Hematopoietic multipotent progenitor cell treated with erythropoietin and hydrocortisone succinate and interleukin-3 and kit ligand, for 6 days (in vitro differentiated cells): ENCODE measurements around the gene BMPER.

ENCODE experiments used
- DNase-seq: peaks from one replicate; pipeline ENCODE4 v3.0.0-alpha.2; 2015

BMPER gene

GRCh38 chr7:34104992-34105391, 199.7 kb downstream of the BMPER start:
- DNase-seq: no peak

DNA sequence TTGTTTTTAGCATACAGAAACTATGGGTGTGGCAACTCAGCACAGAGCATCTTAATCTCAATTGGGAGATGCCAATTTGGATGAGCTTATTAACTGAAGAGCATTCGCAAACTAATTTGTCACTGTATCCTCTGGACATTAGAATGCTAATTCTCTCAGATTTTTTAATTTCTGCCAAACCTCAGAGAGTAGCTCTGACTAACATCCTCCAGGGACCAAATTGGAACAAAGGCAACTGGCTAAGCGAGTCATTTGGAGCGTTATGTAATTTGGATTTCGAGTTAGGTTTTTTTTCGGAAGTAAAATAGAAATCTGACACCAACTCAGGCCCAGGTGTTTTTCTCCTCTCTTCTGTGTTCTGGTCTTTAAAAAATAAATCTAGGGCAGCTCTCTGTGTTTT, 201.9 kb downstream of the BMPER start:
- DNase-seq: no peak

DNA sequence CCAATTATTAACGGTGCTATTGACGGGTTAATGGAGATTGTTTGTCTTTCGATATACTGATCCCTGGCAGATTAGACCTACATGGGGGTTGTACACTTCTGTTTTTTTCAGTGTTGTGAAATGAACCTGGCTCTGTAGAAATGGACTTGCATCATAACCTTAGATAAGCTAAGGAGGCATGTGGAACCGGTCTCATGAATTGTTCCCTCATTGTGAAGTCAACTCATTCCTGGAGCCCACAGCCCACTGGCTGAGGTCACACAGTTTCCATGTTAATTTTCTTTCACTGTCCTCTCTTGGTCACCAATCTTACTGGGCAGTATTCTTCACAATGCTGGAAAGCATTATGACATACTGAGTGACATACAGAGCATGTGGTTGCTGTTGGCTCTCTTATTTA, 202.8 kb downstream of the BMPER start:
- no peak for DNase-seq

DNA sequence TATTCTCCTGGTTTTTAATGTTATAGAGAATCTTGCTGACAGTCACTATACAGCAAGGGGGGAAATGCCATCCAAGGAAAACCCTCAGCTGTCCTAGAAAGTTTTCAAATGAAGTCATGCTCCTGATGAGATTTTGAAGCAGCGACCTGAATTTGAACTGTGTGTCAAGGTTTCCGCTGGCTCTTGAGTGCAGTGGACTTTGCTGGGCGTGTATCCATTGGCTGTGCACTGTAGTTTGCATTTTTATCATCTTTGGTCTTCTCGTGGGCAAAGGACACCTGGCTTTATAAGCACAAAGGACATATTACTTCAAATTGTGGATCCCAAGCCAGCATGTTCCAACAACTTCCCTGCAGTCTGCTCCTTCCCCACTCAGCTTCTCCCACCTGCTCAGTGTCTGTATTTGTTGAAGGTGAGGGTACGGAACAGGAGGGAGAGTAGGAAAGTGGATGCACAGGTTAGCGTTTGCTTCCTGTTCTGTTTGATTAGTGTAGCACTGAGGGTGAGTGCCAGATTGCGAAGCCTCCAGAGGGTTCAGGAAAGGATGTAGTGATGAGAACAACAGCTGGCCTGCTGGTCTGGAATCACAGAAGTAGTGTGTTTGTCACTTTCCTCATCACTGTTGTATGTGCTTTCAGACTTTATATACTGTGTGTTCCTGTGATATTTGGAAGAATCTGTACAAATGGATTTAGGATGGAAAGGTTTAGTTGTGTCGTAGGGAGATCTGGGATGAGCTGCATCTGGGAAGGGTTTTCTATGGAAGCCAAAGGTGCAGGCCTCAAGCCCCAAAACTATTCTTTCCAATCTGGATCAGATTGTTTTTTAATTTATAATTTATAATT, 204.8 kb downstream of the BMPER start:
- no peak for DNase-seq

DNA sequence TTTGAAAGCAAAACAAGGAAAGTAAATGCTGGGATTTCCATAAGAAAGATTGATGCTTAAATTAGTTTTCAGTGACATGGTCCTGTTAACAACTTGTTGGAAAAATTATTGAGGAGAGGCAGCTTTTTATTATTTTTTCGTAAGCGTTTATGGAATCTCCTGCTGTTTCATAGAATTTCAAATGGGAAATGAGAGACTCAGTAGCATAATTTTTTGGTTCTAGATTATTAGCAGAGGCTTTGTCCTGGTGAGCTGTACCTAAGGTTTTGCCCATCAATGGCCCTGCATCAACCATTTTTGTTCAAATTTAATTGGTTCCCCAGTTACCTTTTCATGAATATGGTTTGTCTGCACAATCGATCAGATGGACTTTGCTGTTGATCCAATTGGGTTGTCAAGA, 205.7 kb downstream of the BMPER start:
- DNase-seq: no peak

GRCh38 chr7:34115503-34115902, 210.2 kb downstream of the BMPER start:
- no peak for DNase-seq

DNA sequence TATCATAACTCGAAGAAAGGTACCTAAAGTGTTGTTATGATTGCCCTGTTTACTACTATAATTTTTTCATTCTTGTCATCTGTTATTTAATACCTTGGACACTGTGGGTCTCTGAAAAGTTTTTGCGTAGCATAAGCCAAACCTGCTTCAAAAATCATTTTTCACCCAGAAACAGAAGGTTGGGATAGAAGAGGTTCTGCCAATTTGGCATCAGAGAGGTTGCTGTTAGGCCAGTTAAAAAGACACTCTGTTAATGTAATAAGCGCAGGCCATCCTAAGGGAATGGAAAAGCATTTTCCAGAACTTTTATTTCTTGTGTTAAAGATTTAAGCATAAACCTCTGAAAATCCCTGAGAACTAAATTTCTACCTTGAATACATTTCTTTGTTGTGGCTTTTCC, 212.2 kb downstream of the BMPER start:
- DNase-seq: no peak

GRCh38 chr7:34121366-34121765, 216.0 kb downstream of the BMPER start:
- no peak for DNase-seq

DNA sequence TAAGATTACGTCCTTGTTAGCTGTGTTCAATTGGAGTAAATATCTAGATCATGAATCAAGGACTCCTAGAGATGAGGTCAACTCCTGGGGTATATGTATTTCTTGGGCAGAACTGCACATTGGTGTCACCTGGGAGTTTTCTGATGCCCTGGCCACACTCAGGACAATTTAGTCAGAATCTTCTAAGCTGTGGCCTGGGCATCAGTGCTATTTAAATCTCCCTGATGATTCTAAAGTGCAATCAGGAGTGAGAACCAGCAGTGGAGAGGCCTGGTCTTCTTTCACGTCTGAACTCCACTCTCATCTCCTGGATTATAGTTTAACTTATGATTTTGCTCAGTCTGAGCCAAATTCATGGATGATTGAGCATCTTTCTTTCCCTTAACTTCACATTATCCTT, 218.0 kb downstream of the BMPER start:
- no peak for DNase-seq

DNA sequence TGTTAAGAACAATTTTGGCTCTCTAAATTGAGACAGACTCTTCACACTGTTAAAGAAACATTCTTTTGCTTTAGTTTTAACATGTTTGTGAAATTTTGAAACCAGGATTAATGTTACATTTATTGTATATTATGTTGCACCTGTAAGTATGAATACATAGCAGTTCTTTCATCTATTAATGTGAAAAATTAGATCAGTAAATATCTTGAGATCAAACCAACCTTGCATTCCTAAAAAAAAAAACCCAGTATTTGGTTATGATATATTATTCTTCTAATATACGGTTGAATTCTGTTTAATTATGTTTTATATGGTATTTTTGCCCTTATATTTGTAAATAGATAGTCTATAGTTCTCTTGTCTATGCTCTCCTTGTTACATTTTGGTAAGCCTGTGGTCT, 219.4 kb downstream of the BMPER start:
- no peak for DNase-seq

- DNase-seq: no peak
These were observed 223.4 kb downstream of the BMPER start for GRCh38 chr7:34128762-34129161.

GRCh38 chr7:34130558-34131295, 225.4 kb downstream of the BMPER start:
- no peak for DNase-seq

DNA sequence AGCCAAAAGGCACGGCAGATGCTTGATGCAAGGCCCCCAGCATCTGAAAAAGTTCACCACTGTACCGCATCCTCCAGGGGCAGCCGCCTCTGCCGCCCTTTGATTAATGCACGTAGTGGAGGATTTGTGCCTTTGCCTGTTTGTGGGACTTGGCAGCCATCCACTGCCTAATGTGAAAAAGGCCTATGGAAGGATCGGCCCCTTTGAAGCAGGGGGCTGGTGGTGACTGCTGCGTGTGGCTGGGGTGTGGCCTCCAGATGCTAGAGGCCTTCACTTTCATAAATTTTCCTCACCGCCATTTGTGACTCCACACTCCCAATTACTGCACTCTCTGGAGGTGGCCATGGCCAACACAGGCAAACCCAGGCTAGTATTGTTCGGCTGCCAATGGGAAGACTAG, 226.0 kb downstream of the BMPER start:
- DNase-seq: no peak

DNA sequence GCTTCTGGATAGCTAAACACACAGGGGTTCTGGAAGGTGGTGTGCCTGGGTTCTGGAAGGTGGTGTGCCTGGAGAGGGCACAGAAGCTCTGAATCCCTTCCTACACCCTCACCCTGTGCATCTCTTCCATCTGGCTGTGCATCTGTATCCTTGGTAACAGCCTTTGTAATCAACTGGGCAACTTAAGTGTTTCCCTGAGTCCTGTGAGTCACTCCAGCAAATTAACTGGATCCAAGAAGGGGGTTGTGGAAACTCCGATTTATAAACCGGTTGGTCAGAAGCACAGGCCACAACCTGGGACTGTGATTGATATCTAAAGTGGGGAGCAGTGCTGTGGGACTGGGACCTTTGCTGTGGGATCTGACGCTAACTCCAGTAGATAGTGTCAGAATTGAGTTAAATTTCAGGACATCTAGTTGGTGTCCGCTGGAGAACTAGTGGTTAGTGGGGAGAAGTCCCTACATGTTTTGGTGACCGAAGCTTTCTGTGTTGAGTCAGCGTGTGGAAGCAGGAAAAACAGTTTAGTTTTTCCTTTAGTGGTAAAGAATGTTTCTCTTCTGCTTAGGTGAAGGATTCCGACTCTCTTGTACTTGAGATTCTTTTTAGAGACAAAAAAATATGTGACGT, 228.1 kb downstream of the BMPER start:
- no peak for DNase-seq

GRCh38 chr7:34133983-34134782, 228.8 kb downstream of the BMPER start:
- peak; percentile 63 for DNase-seq

DNA sequence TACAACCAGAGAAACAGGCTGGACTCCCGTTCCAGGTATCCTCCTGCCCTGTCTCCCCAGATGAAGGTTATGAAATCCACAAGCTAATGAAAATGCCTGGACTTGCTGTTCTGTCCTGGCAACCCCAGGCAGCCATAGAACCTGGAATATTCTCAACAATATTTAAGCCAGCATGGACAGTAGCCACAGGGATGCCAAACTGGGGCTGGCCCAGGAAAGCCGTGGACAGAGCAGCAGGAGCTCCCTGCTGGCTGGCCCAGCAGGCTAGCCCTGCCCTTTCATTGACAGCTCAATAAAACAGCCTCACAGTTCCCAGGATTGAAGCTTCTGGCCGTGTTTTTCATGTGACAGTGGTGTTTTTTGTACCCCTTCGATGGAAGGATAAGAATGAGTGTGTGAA, 230.6 kb downstream of the BMPER start:
- DNase-seq: no peak

DNA sequence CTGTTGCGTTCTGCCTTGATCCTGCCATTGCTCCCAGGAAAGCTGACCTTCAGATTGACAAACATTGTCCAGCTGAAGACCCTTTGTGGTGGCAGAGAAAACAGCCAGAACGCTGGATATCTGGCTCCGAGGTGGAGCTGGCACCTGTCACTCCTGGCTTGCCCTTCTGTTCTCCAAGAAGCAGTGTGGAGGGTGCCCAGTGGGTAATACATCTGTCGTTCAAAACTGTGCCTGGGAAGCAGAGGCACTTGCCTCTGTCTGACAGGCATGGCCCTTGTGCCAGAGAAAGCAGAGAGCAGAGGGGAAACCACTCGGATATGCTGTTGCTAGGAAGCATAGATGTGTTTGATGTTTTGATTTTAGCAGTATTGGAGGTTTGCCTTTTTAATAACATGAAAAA, 231.4 kb downstream of the BMPER start:
- no peak for DNase-seq

- DNase-seq: no peak
These were observed 231.8 kb downstream of the BMPER start for GRCh38 chr7:34137176-34137575.

GRCh38 chr7:34138483-34138882, 233.1 kb downstream of the BMPER start:
- no peak for DNase-seq

- no peak for DNase-seq
These were observed 233.7 kb downstream of the BMPER start for GRCh38 chr7:34139086-34139485.

- DNase-seq: no peak
These were observed 234.7 kb downstream of the BMPER start for GRCh38 chr7:34140066-34140465.

DNA sequence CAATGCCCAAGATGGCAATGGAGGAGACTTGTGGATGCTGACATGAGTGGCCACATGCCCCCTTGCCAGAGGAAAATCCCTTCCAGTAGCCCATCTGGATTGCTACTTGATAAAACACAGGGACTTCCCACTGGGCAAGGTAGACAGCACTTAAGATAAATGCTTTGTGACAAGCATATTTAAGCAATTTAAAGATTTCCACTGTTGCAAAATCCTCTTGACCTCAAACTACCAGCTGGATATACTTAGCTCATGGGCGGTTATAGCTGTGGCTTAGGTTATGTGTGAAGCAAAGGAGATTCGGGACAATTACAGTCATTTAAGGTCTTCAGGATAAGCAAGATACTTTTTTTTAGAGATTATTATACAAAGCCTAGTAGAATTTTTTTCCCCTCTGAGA, 238.1 kb downstream of the BMPER start:
- DNase-seq: no peak

DNA sequence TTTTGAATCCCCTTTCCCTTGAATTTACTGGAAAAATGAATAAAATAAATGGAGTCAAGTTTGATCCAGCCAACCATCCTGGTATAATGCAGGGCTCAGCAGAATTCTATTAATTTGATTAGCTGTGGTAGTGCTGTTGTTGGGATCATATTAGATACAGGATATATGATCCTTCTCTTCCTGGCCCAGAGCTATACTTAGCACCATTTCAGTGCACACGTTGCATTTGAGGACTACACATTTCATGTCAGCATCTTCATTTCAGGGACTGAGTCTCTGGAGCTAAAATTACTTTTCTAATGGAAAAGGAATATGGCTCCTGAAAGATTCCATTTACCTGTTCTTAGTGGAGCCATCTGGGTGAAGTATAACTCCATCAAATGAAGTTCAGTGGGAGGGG, 240.3 kb downstream of the BMPER start:
- no peak for DNase-seq
